WTC11 (cell line): ENCODE data around the gene HES3.

Experiments
- ATF1 ChIP-seq: sonication (generic); formaldehyde crosslinking; IDR thresholded peaks from 2 replicates; pipeline ENCODE4 v1.8.1; 2023; ENCODE audit warnings: mild to moderate bottlenecking, moderate library complexity, missing genetic modification reagents
- CREB1 ChIP-seq: sonication (generic); formaldehyde crosslinking; IDR thresholded peaks from 2 replicates; pipeline ENCODE4 v1.8.0; 2023; ENCODE audit warnings: mild to moderate bottlenecking, missing genetic modification reagents
- CTCF ChIP-seq: fragments of 200-600 bp; IDR thresholded peaks from 2 replicates; pipeline ENCODE4 v1.8.0; 2022; ENCODE audit warnings: antibody characterized with exemption
- ETV6 ChIP-seq: sonication (generic); formaldehyde crosslinking; IDR thresholded peaks from 2 replicates; pipeline ENCODE4 v1.8.1; 2022; ENCODE audit warnings: mild to moderate bottlenecking, missing genetic modification reagents
- NR1H2 ChIP-seq: sonication (generic); formaldehyde crosslinking; IDR thresholded peaks from 2 replicates; pipeline ENCODE4 v1.9.0; 2021; ENCODE audit warnings: mild to moderate bottlenecking, moderate library complexity, missing genetic modification reagents
- NR3C1 ChIP-seq: sonication (generic); formaldehyde crosslinking; conservative IDR thresholded peaks from 2 replicates; pipeline ENCODE4 v1.8.1; 2023; ENCODE audit warnings: low read depth, mild to moderate bottlenecking, missing genetic modification reagents
- RELA ChIP-seq: sonication (generic); formaldehyde crosslinking; IDR thresholded peaks from 2 replicates; pipeline ENCODE4 v1.8.1; 2022; ENCODE audit warnings: missing genetic modification reagents, mild to moderate bottlenecking, borderline replicate concordance
- SMAD4 ChIP-seq: sonication (generic); formaldehyde crosslinking; IDR thresholded peaks from 2 replicates; pipeline ENCODE4 v1.8.0; 2022; ENCODE audit warnings: mild to moderate bottlenecking, missing genetic modification reagents
- SOX15 ChIP-seq: fragments of 250-450 bp; sonication (Bioruptor Pico); IDR thresholded peaks from 2 replicates; pipeline ENCODE4 v1.9.0; 2021; ENCODE audit warnings: mild to moderate bottlenecking
- TCF7 ChIP-seq: sonication (generic); formaldehyde crosslinking; IDR thresholded peaks from 2 replicates; pipeline ENCODE4 v1.8.0; 2022; ENCODE audit warnings: mild to moderate bottlenecking, low read depth, missing genetic modification reagents, moderate library complexity
- TEAD4 ChIP-seq: sonication (generic); formaldehyde crosslinking; IDR thresholded peaks from 2 replicates; pipeline ENCODE4 v1.8.0; 2022; ENCODE audit warnings: mild to moderate bottlenecking, missing genetic modification reagents
- TP53 ChIP-seq: sonication (generic); formaldehyde crosslinking; IDR thresholded peaks from 2 replicates; pipeline ENCODE4 v1.8.1; 2023; ENCODE audit warnings: mild to moderate bottlenecking, missing genetic modification reagents
- ZNF423 ChIP-seq: fragments of 250-450 bp; sonication (Bioruptor Pico); IDR thresholded peaks from 2 replicates; pipeline ENCODE4 v2.1.2; 2022; ENCODE audit warnings: mild to moderate bottlenecking, moderate library complexity
- ZNF512 ChIP-seq: sonication (generic); formaldehyde crosslinking; IDR thresholded peaks from 2 replicates; pipeline ENCODE4 v1.8.1; 2022; ENCODE audit warnings: missing genetic modification reagents, borderline replicate concordance

GRCh38 chr1:6243993-6244392 is at the start of gene HES3:
- TF ChIP-seq NR3C1 (CRISPR knock-in tag) (no peak), CTCF (no peak), TCF7 (CRISPR knock-in tag) (no peak), ZNF423 (no peak), NR1H2 (CRISPR knock-in tag) (no peak), TP53 (no peak), SMAD4 (CRISPR knock-in tag) (no peak), CREB1 (CRISPR knock-in tag) (no peak), ZNF512 (CRISPR knock-in tag) (no peak), ETV6 (CRISPR knock-in tag) (no peak), RELA (CRISPR knock-in tag) (no peak), ATF1 (CRISPR knock-in tag) (no peak), SOX15 (CRISPR knock-in tag) (no peak), TEAD4 (CRISPR knock-in tag) (no peak)
